Measurements from ENCODE around the gene RNF2.
"Not testable (repeated sequence)": the region's sequence is repeated elsewhere in the genome, so short reads cannot be mapped to it uniquely, and the experiment has no call there.

The RNF2 gene

DNA sequence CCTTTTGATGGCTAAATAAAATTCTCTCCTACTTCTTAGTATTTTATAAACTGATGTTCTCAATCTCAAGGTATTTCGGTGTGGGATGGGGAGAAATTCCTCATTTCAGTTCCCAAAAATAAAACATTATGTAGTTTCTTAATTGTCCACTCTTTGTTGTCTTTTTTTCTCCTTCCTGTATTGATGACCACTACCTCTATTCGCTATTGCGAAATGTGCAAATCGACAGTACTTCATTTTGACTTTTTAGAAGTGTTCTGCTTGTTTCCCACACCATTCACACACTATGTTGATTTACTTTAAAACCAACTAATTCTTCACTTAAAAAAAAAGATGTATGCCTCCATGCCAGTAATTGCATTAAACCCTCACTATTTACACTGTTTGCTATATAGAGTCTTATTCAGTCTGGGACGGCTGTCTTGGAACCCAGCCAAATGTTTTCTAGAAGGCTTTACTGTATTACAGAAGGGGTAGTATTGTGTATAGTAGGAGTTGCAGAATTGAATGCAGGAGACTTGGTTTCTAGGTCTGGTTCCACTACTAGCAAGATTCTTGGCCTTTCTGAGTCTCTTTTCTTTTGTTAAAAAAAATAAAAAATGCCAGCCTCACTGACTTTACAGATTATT is 5.6 kb downstream of the RNF2 start:
- DNase-seq (ENCODE audit: low read depth), result no peak

GRCh38 chr1:185053204-185053603 is 7.8 kb downstream of the RNF2 start:
- DNase-seq (ENCODE audit: low read depth), result no peak

DNA sequence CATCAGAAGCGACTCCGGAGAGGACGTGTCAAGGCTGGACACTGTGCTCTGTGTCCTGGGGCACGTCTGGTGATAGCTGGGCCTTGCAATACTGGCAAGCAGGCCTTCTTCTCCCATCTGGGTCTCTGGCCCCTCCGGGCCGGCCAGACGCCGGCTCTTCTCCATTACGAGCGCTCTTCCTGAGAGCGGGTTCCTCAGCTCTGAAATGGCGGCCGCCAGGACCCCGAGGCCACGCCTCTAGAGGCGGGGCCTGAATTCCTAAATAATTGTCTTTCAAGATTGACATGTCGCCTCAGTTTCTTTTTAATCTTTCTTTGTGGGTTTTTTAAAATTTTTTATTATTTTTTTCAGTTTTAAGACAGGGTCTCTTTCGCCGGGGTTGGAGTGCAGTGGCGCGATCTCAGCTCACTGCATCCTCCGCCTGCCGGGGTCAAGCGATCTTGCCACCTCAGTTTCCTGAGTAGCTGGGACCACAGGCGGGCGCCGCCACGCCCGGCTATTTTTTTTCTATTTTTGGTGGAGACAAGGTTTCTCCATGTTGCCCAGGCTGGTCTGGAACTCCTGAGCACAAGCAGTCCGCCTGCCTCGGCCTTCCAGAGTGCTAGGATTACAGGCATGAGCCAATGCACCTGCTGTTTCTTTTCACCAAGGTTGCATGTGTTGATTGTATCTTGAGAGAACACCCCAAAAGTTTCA is 9.2 kb downstream of the RNF2 start:
- no peak for DNase-seq (ENCODE audit: low read depth)

- no peak for DNase-seq (ENCODE audit: low read depth)
Measured at GRCh38 chr1:185058110-185058509, 12.8 kb downstream of the RNF2 start.

DNA sequence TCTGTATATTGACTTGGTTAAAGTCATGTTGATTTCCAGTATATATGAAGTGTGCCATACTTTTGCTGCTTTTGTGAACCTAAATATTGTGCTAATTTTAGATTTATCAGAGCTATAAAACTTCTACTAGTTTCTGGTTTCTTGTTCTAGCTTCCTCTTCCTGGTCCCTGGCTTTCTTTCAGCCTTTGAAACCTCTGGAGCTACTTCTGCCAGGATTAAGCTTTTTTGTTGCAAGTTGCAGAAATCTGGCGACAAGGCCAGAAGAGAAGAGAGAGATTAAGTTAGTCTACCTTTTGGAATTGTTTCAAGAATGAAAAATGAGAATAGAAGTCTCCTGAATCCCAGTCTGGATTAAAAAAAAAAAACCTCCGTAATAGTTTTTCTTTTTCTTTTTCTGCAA is 13.5 kb downstream of the RNF2 start:
- DNase-seq (ENCODE audit: low read depth), result no peak

- no peak for DNase-seq (ENCODE audit: low read depth)
Measured at GRCh38 chr1:185059950-185060571, 14.7 kb downstream of the RNF2 start.

- no peak for DNase-seq (ENCODE audit: low read depth)
Measured at GRCh38 chr1:185062710-185063370, 17.5 kb downstream of the RNF2 start.

GRCh38 chr1:185063719-185064118 is 18.4 kb downstream of the RNF2 start:
- no peak for DNase-seq (ENCODE audit: low read depth)

DNA sequence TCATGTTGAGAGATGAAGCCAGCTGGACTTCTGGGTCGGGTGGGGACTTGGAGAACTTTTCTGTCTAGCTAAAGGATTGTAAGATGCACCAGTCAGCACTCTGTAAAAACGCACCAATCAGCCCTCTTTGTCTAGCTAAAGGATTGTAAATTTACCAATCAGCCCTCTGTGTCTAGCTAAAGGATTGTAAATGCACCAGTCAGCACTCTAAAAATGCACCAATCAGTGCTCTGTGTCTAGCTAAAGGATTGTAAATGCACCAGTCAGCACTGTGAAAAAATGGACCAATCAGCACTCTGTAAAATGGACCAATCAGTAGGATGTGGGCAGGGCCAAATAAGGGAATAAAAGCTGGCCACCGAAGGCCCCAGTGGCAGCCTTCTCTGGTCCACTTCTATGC is 19.6 kb downstream of the RNF2 start:
- not testable (repeated sequence) for DNase-seq (ENCODE audit: low read depth)

GRCh38 chr1:185066181-185066580 is 20.8 kb downstream of the RNF2 start:
- no peak for DNase-seq (ENCODE audit: low read depth)

- no peak for DNase-seq (ENCODE audit: low read depth)
Measured at GRCh38 chr1:185068341-185068740, 23.0 kb downstream of the RNF2 start.

GRCh38 chr1:185069202-185069772 is 23.9 kb downstream of the RNF2 start:
- DNase-seq (ENCODE audit: low read depth), result no peak

- DNase-seq (ENCODE audit: low read depth), result no peak
Measured at GRCh38 chr1:185070051-185070450, 24.7 kb downstream of the RNF2 start.

DNA sequence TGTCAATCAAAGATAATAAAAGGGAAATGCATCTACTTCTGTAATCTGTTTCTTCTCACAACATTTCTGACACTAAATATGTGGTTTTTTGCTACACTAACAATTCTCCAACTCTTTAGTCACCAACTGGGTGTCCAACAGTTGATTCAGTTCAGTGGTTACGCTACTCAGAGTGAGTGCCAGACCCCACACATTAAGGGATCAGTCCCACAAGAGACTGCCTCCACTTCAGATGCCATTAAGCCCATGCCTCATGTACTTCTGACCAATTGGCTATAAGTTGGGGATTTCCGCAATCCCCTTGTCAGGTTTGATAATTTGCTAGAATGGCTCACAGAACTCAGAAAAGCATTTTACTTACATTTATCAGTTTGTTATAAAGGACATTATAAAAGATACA is 28.4 kb downstream of the RNF2 start:
- DNase-seq (ENCODE audit: low read depth), result no peak

DNA sequence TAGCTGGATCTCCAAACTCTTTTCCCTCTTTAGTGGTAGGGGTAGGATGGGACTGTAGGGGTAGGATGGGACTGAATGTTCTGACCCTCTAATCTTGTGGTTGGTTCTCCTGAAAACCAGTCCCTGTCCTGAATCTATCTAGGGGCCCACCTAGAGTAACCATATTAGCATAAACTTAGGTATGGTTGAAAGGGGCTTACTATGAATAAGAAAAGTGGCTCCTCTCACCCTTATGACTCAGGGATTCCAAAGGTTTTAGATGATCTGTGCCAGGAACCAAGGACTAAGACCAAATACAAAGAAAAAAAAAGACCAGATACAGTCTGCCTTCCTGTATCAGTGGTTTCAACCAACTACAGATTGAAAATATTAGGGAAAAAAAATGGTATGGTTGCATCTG is 28.9 kb downstream of the RNF2 start:
- no peak for DNase-seq (ENCODE audit: low read depth)

GRCh38 chr1:185075476-185075875 is 30.1 kb downstream of the RNF2 start:
- DNase-seq (ENCODE audit: low read depth), result no peak

GRCh38 chr1:185077374-185077773 is 32.0 kb downstream of the RNF2 start:
- no peak for DNase-seq (ENCODE audit: low read depth)

DNA sequence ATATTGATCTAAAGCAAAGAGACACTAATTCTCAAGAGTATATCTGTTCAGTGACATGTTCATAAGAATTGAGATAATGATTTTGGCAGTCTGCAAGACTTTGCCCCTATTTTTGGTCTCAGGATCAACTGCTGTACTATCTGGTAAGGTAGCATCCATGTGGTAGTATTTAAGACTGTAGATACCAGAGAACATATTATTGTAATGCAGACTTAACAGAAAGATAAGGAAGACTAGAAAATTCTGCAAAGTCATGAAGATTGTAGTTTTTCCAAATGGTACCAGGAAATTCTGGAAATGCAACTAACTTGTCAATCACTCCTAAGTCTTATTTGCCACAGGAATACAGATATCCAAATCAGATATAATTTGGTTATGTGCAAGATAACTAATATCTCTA is 35.1 kb downstream of the RNF2 start:
- DNase-seq (ENCODE audit: low read depth), result no peak

- no peak for DNase-seq (ENCODE audit: low read depth)
Measured at GRCh38 chr1:185083818-185084217, 38.5 kb downstream of the RNF2 start.

DNA sequence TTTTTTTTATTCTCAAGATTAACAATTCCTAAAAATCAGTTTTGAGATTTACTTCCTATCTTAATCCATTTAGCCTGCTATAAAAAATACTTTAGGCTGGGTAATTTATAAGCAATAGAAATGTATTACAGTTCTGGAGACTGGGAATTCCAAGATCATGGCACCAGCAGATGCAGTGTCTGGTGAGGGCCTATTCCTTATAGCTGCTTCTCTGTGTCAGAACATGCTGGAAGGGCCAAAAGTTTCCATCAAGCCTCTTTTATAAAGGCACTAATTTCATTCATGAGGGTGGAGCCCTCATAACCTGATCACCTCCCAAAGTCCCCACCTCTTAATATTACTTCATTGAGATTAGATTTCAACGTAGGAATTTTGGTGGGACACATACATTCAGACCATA is 41.7 kb downstream of the RNF2 start:
- DNase-seq (ENCODE audit: low read depth), result no peak

- no peak for DNase-seq (ENCODE audit: low read depth)
Measured at GRCh38 chr1:185087746-185088145, 42.4 kb downstream of the RNF2 start.

DNA sequence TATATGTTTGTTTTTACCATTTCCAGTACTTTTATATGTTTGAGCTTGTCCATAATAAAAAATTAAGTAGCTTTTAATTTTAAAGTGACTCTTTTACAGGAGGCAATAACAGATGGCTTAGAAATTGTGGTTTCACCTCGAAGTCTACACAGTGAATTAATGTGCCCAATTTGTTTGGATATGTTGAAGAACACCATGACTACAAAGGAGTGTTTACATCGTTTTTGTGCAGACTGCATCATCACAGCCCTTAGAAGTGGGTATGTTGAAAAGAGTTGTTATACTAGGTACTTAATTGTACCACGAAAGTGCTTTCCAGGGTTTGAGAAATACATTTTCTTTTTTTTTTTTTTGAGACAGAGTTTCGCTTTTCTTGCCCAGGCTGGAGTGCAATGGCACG is 46.1 kb downstream of the RNF2 start:
- DNase-seq (ENCODE audit: low read depth), result no peak

DNA sequence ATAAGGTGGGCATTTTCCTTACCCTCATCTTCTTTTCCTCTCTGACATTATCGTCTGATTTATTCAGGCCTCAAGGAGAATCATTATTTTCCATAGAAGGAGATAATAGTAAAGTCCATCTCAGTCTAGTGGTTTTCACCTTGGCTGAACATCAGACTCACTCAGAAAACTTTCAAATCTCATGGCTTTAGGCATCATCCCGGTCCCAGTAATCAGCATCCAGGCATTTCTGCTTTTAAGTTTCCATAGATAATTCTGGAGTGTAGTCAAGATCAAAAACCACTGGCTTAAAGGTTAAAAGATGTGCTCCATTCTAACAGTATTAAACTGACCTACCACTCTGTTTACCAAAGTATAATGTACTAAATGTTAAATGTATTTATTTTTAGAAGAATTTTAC is 49.4 kb downstream of the RNF2 start:
- no peak for DNase-seq (ENCODE audit: low read depth)

All from activated T-helper 9 cell treated with anti-CD3 and anti-CD28 coated beads, Interleukin-2, amount 50 U/mL, for 16 hours (primary cell).